ENCODE measurements around the gene TP53I3.
A peak's percentile ranks its signal among the peaks of the same experiment; 100 is the strongest.

TP53I3 gene

DNA sequence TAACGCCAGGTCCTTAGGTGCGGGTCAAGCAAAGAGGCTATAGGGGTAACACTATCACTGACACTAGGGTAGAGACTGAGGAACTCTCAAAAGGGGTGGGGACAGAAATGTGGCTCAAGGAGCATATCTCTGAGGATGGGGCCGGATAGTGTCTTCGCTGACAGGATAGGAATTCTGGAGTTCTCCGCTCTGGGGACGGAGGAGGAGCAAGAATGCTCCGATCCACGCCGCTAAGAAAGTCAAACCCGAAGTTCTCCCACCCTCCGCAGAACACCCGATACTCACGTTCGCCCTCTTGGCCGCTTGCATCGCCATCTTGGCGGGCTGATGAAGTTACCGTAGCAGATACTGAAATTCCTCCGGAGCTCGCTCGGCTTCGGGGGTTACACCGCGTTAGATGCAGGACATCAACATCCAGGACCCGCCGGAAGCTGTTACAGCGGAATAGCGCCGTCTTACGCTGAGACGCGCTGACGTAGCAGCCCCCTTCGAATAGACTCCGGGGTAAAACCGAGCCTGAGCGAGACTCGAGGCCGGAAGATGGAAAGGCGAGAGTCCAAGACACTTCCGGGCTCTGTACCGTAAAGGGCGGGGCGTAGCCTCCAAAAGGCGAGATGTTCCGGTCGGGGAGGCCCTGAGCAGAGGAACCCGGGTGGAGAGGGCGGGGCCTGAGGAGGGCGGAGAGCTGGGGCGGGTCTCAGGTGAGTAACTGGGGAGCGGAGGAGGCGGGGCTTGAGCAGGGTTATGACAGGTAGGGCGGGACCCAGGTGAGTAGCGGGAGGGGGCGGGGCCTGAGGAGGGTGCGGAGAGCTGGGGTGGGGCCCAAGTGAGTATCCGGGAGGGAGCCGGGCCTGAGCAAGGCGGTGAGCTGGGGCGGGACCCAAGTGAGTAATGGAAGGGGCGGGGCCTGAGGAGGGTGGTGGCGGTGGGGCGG is 8.5 kb downstream of the TP53I3 start, which contains the start of gene SF3B6:
Gene SF3B6 (minus strand): TSS at position 412 of the 934 bp plus-strand sequence. CDS start 97 bp downstream, at position 315.
- peak; percentile 98 for DNase-seq (ENCODE audit: low read depth)
- H3K4me3 ChIP-seq (ENCODE audit: low read depth, low read length): peak within 1 kb of the TSS; percentile 81
- TF ChIP-seq, protein P1, sequence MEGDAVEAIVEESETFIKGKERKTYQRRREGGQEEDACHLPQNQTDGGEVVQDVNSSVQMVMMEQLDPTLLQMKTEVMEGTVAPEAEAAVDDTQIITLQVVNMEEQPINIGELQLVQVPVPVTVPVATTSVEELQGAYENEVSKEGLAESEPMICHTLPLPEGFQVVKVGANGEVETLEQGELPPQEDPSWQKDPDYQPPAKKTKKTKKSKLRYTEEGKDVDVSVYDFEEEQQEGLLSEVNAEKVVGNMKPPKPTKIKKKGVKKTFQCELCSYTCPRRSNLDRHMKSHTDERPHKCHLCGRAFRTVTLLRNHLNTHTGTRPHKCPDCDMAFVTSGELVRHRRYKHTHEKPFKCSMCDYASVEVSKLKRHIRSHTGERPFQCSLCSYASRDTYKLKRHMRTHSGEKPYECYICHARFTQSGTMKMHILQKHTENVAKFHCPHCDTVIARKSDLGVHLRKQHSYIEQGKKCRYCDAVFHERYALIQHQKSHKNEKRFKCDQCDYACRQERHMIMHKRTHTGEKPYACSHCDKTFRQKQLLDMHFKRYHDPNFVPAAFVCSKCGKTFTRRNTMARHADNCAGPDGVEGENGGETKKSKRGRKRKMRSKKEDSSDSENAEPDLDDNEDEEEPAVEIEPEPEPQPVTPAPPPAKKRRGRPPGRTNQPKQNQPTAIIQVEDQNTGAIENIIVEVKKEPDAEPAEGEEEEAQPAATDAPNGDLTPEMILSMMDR (IDR thresholded peaks at IDR 0.05; ENCODE audit: control insufficient read depth, extremely low read depth, insufficient read depth): no peak

- TF ChIP-seq, protein P1 (IDR thresholded peaks at IDR 0.05; ENCODE audit: control insufficient read depth, extremely low read depth, insufficient read depth): no peak
- H3K4me3 ChIP-seq (ENCODE audit: low read depth, low read length): peak overlapping the region; percentile 81
- no peak for DNase-seq (ENCODE audit: low read depth)
Observed at GRCh38 chr2:24075259-24075658, 9.4 kb downstream of the TP53I3 start.

DNA sequence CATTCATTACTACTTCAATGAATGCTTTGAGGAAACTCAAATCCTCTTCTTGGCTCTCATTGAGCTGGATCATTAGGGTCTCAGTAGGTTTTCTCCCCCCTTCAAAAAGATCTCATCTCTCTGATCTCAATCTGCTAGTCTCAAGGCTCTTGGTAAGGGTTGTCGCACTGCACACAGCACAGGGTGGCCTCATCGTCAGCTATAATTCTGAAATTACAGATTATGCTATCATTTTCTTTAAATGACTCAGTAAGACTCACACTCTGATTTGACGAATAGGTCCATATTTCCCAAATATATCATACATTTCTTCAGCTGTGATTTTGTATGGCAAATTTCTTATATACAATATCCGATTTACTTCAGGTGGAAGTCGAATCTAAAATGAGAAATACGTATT is 10.8 kb downstream of the TP53I3 start:
- no peak overlapping the region for H3K4me3 ChIP-seq (ENCODE audit: low read depth, low read length)
- TF ChIP-seq, protein P1 (IDR thresholded peaks at IDR 0.05; ENCODE audit: control insufficient read depth, extremely low read depth, insufficient read depth): no peak
- no peak for DNase-seq (ENCODE audit: low read depth)

DNA sequence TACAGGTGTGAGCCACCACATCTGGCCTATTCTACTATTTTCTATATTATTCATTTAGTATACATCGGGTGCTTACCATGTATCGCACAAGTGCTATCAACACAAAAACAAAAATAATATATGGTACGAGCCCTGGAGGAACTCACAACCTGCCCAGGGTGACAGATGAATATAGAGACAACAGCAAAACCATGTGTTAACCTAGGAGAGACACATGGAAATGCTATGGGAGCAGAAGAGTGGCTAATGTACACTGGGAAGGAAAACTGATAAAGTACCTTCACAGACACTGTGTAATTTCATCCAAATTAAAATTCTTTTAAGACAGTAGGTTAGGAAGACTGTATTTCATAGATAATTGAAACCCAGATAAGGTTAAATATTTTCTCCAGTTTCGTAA is 12.4 kb downstream of the TP53I3 start:
- no peak for DNase-seq (ENCODE audit: low read depth)
- TF ChIP-seq, protein P1 (IDR thresholded peaks at IDR 0.05; ENCODE audit: control insufficient read depth, extremely low read depth, insufficient read depth): no peak
- H3K4me3 ChIP-seq (ENCODE audit: low read depth, low read length): no peak overlapping the region

GRCh38 chr2:24065341-24065740 is 19.3 kb downstream of the TP53I3 start:
- DNase-seq (ENCODE audit: low read depth): no peak
- TF ChIP-seq, protein P1 (IDR thresholded peaks at IDR 0.05; ENCODE audit: control insufficient read depth, extremely low read depth, insufficient read depth): no peak
- H3K4me3 ChIP-seq (ENCODE audit: low read depth, low read length): no peak overlapping the region

GRCh38 chr2:24058564-24059271 is 25.9 kb downstream of the TP53I3 start:
- TF ChIP-seq, protein P1 (IDR thresholded peaks at IDR 0.05; ENCODE audit: control insufficient read depth, extremely low read depth, insufficient read depth): no peak
- H3K4me3 ChIP-seq (ENCODE audit: low read depth, low read length): no peak overlapping the region
- no peak for DNase-seq (ENCODE audit: low read depth)

Data from LNCaP clone FGC (cell line).